Fibroblast of the aortic adventitia (primary cell): ENCODE measurements around the gene SURF6. TPM values are rescaled to one million over a fixed set of nuclear protein-coding genes. Genes with fewer than 3 reads are reported as not detected.
A peak's percentile ranks its signal among the peaks of the same experiment; 100 is the strongest.
"Not testable (repeated sequence)": the region's sequence is repeated elsewhere in the genome, so short reads cannot be mapped to it uniquely, and the experiment has no call there.

Experiments
- DNase-seq: peaks from one replicate; pipeline ENCODE4 v3.0.0-alpha.2; 2010; ENCODE audit warnings: low read depth
- H3K4me3 ChIP-seq: 2 replicates; pipeline ENCODE4 v1.5.1; 2011; ENCODE audit warnings: low read depth, mild to moderate bottlenecking, control low read depth, low read length, moderate library complexity
- CTCF ChIP-seq: IDR thresholded peaks from 2 replicates; pipeline ENCODE4 v1.5.1; 2011; ENCODE audit warnings: mild to moderate bottlenecking, low read length, control low read depth, inconsistent platforms; ENCODE audit not compliant: insufficient read depth
- total RNA-seq: library from RNA; depleted of rRNA; stranded (reverse); fragments of >200 nt; gene quantifications from 2 replicates; pipeline ENCODE4 v1.2.3, GENCODE V29; 2012; ENCODE audit warnings: low replicate concordance

Gene SURF6
- total RNA-seq, 1 donor: 6.9 TPM

- no peak overlapping the region for H3K4me3 ChIP-seq
- no peak for TF ChIP-seq CTCF
- no peak for DNase-seq
These were observed 3.0 kb downstream of the SURF6 start for GRCh38 chr9:133333011-133333410.

- H3K4me3 ChIP-seq: no peak overlapping the region
- no peak for TF ChIP-seq CTCF
- DNase-seq: no peak
These were observed 3.6 kb downstream of the SURF6 start for GRCh38 chr9:133332381-133332730.

GRCh38 chr9:133331641-133332380, 4.2 kb downstream of the SURF6 start:
- no peak overlapping the region for H3K4me3 ChIP-seq
- TF ChIP-seq CTCF: no peak
- DNase-seq: no peak

- TF ChIP-seq CTCF: no peak
- DNase-seq: no peak
- H3K4me3 ChIP-seq: no peak overlapping the region
These were observed 4.8 kb downstream of the SURF6 start for GRCh38 chr9:133331221-133331620.

- peak; percentile 15 for DNase-seq
- not testable (repeated sequence) for H3K4me3 ChIP-seq
- peak; percentile 49 for TF ChIP-seq CTCF
These were observed 6.5 kb downstream of the SURF6 start for GRCh38 chr9:133329306-133330156.

- no peak for TF ChIP-seq CTCF
- DNase-seq: no peak
- H3K4me3 ChIP-seq: no peak overlapping the region
These were observed 8.0 kb downstream of the SURF6 start for GRCh38 chr9:133327834-133328484.

GRCh38 chr9:133327021-133327420, 9.0 kb downstream of the SURF6 start:
- not testable (repeated sequence) for H3K4me3 ChIP-seq, DNase-seq
